Endodermal cell (in vitro differentiated cells): ENCODE results near the gene S100PBP. TPM values are rescaled to one million over a fixed set of nuclear protein-coding genes. Genes with fewer than 3 reads are reported as not detected.

ENCODE experiments used
- DNase-seq: peaks from one replicate; pipeline ENCODE4 v3.0.0-alpha.2; 2017
- H3K27ac ChIP-seq: 2 replicates; pipeline ENCODE4 v1.5.1; 2013; ENCODE audit warnings: mild to moderate bottlenecking, low read depth, low read length, moderate library complexity
- H3K27me3 ChIP-seq: 2 replicates; pipeline ENCODE4 v1.6.1; 2013; ENCODE audit warnings: mild to moderate bottlenecking, low read length, moderate library complexity; ENCODE audit not compliant: insufficient read depth, control insufficient read depth, poor library complexity, severe bottlenecking
- H3K36me3 ChIP-seq: 2 replicates; pipeline ENCODE4 v1.7.0; 2013; ENCODE audit warnings: mild to moderate bottlenecking, low read length, moderate library complexity; ENCODE audit not compliant: control insufficient read depth, insufficient read depth
- H3K4me1 ChIP-seq: one replicate; pipeline ENCODE4 v1.7.0; 2013; ENCODE audit warnings: low read length; ENCODE audit not compliant: control insufficient read depth, insufficient read depth
- H3K4me3 ChIP-seq: 2 replicates; pipeline ENCODE4 v1.5.1; 2013; ENCODE audit warnings: mild to moderate bottlenecking, low read length, moderate library complexity
- H3K9ac ChIP-seq: 2 replicates; pipeline ENCODE4 v1.6.1; 2013; ENCODE audit warnings: mild to moderate bottlenecking, low read length, moderate library complexity; ENCODE audit not compliant: poor library complexity, severe bottlenecking; ENCODE audit errors: extremely low read depth
- H3K9me3 ChIP-seq: 2 replicates; pipeline ENCODE4 v1.6.1; 2013; ENCODE audit warnings: mild to moderate bottlenecking, low read length, moderate library complexity; ENCODE audit not compliant: control insufficient read depth
- H3K27ac Mint-ChIP-seq: 2 replicates; pipeline ENCODE4 v1.8.0; 2020; ENCODE audit warnings: mixed read lengths
- H3K27me3 Mint-ChIP-seq: 2 replicates; pipeline ENCODE4 v1.8.0; 2021; ENCODE audit warnings: mild to moderate bottlenecking, mixed read lengths; ENCODE audit not compliant: insufficient read depth
- H3K36me3 Mint-ChIP-seq: 2 replicates; pipeline ENCODE4 v1.8.0; 2020; ENCODE audit warnings: low read depth, mixed read lengths
- H3K4me1 Mint-ChIP-seq: 2 replicates; pipeline ENCODE4 v1.8.0; 2020; ENCODE audit warnings: mixed read lengths
- H3K4me3 Mint-ChIP-seq: 2 replicates; pipeline ENCODE4 v1.8.0; 2020; ENCODE audit warnings: mild to moderate bottlenecking, moderate library complexity, mixed read lengths
- H3K9me3 Mint-ChIP-seq: 2 replicates; pipeline ENCODE4 v1.8.0; 2020; ENCODE audit warnings: mild to moderate bottlenecking, mixed read lengths
- CTCF ChIP-seq: fragments of 200-600 bp; sonication (generic); conservative IDR thresholded peaks from 2 replicates; pipeline ENCODE4 v1.5.0; 2021; ENCODE audit warnings: antibody characterized with exemption, mild to moderate bottlenecking
- WGBS, 2 experiments: methylation state at CpG; one replicate each; pipeline versions ENCODE4 v1.1.5 to v1.1.7; 2013; ENCODE audit warnings: missing lambda C conversion rate in 2 of 2, mixed read lengths in 1 of 2; ENCODE audit not compliant: insufficient coverage in 1 of 2, insufficient read length in 1 of 2; 5-methylcytosine and 5-hydroxymethylcytosine counted together
- total RNA-seq, 2 donors: library from RNA; stranded (reverse); fragmentation: NEBNext Ultra II Directional in 1 of 2; extraction: Animal tissue kit (Norgen Biotek cat#: 25700) in 1 of 2; gene quantifications; 2 replicates in 1 of 2; 3 replicates in 1 of 2; pipeline ENCODE4 v1.2.1, GENCODE V29; 2021

Gene S100PBP
- total RNA-seq, 2 donors from 2014 or later = 91.4 to 112 TPM

DNA sequence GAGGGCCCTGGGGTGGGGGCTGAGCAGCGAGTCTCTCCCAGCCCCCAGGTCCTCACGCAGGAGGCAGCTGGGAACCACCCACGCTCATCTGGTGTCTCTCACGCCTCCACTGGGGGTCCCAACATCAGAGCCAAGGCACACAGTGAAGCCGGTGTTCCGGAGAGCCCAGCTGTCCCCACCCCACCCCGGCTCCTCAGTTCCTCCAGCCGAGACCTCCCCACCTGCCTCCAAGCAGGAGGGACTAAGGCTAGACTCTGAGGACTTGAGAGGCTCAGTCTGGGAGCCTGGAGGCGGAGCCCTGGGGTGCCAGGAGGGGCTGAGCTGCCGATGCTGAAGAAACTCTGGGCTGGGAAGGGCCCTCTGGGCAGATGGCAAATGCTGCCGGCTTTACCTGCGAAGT, 67.3 kb downstream of the S100PBP start:
- no peak overlapping the region for H3K27ac ChIP-seq
- TF ChIP-seq CTCF = no peak
- DNase-seq = no peak
- H3K4me1 ChIP-seq = no peaks in the 10 kb centered on the region
- 63 to 71% methylated on average over 8 to 12 of the region's 12 CpGs for WGBS, 2 experiments
- Mint-ChIP-seq H3K4me3 (no peak overlapping the region), H3K36me3 (no peaks in the 10 kb centered on the region), H3K27ac (no peak overlapping the region), H3K9me3 (no peaks in the 10 kb centered on the region), H3K4me1 (peaks cover 4% of the 10 kb centered on the region), H3K27me3 (peaks cover 74% of the 10 kb centered on the region)
- H3K9me3 ChIP-seq = no peaks in the 10 kb centered on the region
- no peaks in the 10 kb centered on the region for H3K36me3 ChIP-seq
- H3K9ac ChIP-seq = no peak overlapping the region
- H3K27me3 ChIP-seq = peaks cover 57% of the 10 kb centered on the region
- no peak overlapping the region for H3K4me3 ChIP-seq

DNA sequence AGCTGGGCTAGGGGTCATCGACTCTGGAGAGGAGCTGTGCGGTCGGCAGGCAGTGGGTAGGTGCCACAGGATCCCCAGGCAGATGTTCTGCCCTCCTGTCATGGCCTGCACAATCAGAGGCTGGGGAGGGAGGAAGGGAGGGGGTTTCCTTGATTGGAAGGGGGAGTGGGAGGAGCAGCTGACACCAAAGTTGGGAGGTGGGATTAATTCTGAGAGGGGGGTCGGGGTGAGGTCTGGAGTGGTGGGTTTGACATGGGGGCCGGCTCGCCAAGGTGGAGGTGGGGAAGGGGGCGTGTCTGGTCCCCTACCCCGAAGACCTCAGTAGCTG, 68.2 kb downstream of the S100PBP start:
- Histone ChIP-seq H3K4me3 (no peak overlapping the region), H3K27me3 (peaks cover 66% of the 10 kb centered on the region), H3K4me1 (no peaks in the 10 kb centered on the region), H3K27ac (no peak overlapping the region), H3K36me3 (no peaks in the 10 kb centered on the region), H3K9ac (no peak overlapping the region), H3K9me3 (no peaks in the 10 kb centered on the region)
- Mint-ChIP-seq H3K4me1 (peaks cover 4% of the 10 kb centered on the region), H3K27ac (no peak overlapping the region), H3K4me3 (peak overlapping the region; percentile 25), H3K9me3 (no peaks in the 10 kb centered on the region), H3K27me3 (peaks cover 83% of the 10 kb centered on the region), H3K36me3 (no peaks in the 10 kb centered on the region)
- DNase-seq = no peak
- no peak for TF ChIP-seq CTCF
- WGBS, 2 experiments = 38 to 52% methylated on average over 8 of the region's 8 CpGs

DNA sequence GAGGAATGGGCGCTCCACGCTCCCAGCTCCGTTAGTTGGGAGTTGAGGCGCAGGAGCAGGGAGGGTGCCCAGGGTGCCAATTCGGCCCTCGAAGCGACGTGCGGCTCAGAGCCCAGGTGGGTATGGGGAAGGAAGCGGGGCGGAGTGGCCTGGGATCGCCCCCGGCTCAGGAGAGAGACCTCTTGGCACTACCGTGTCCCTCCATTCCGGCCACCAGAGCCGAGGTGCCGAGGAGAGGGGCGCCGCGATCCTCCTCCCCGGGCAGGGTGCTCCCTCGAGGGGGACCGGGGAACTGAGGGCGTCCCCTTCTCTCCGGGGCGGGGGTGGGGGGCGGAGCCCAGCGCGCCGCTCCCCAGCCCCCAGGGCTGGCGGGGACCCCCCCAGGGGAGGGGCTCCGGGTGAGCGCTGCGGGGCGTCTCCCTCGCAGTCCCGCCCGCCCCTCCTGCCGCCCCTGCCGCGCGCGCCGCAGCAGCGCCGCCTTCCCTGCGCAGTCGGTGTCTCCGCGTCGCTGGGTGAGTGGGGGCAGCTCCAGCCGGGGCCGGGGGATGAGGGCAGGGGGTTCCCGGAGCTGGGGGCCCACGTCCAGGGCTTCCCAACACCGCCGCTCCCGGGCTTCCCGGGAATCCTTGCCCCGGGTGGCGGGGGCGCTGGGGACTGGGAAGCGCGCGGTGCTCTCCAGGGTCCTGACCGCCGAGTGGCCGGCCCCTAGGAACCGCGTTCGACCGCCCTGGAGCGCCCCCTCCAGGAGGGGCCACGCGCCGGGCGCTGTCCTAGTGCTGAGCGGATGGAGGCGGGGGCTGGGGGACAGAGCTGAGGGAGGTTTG, 68.8 kb downstream of the S100PBP start, which contains the start of gene HPCA:
Gene HPCA, plus strand, starts transcription at position 488 of the 824 bp plus-strand sequence. CDS start 2,408 bp downstream, outside the sequence.
- no peak within 1 kb of the TSS for H3K27ac Mint-ChIP-seq
- no peaks in the 10 kb centered on the region for H3K9me3 Mint-ChIP-seq
- no peaks in the 10 kb centered on the region for H3K36me3 Mint-ChIP-seq
- H3K4me3 Mint-ChIP-seq = peak within 1 kb of the TSS; percentile 25
- no peaks in the 10 kb centered on the region for H3K4me1 ChIP-seq
- H3K27ac ChIP-seq = no peak within 1 kb of the TSS
- H3K4me3 ChIP-seq = no peak within 1 kb of the TSS
- TF ChIP-seq CTCF = peak; percentile 89
- peaks cover 4% of the 10 kb centered on the region for H3K4me1 Mint-ChIP-seq
- peaks cover 84% of the 10 kb centered on the region for H3K27me3 Mint-ChIP-seq
- peak; percentile 96 for DNase-seq
- H3K36me3 ChIP-seq = no peaks in the 10 kb centered on the region
- no peak within 1 kb of the TSS for H3K9ac ChIP-seq
- 6 to 12% methylated on average over 29 to 79 of the region's 79 CpGs for WGBS, 2 experiments
- H3K27me3 ChIP-seq = peaks cover 72% of the 10 kb centered on the region
- no peaks in the 10 kb centered on the region for H3K9me3 ChIP-seq
